Central memory CD8-positive, alpha-beta T cell (primary cell): ENCODE results near the gene R3HDML.
A peak's percentile ranks its signal among the peaks of the same experiment; 100 is the strongest.

Source experiments
- ATAC-seq: fragments of 150-1000 bp; cut with Tn5 transposase; replicated peaks from 2 replicates; pipeline ENCODE4 v1.10.0; 2022; ENCODE audit warnings: mild to moderate bottlenecking, moderate FRiP score, moderate number of reproducible peaks; ENCODE audit not compliant: poor library complexity, severe bottlenecking; ENCODE audit errors: extremely low read depth
- DNase-seq, 2 donors: peaks; one replicate each; pipeline ENCODE4 v3.0.0; 2021; ENCODE audit warnings: low spot score in 2 of 2
- H3K27ac Mint-ChIP-seq: one replicate; pipeline ENCODE4 v1.8.0; 2022; ENCODE audit warnings: low read depth, mild to moderate bottlenecking, moderate library complexity, mixed read lengths
- H3K27me3 Mint-ChIP-seq: one replicate; pipeline ENCODE4 v1.8.0; 2022; ENCODE audit warnings: mixed read lengths
- H3K36me3 Mint-ChIP-seq: one replicate; pipeline ENCODE4 v1.8.0; 2022; ENCODE audit warnings: mild to moderate bottlenecking, moderate library complexity, mixed read lengths; ENCODE audit not compliant: insufficient read depth
- H3K4me1 Mint-ChIP-seq: one replicate; pipeline ENCODE4 v1.8.0; 2022; ENCODE audit warnings: mixed read lengths
- H3K4me3 Mint-ChIP-seq: one replicate; pipeline ENCODE4 v1.8.0; 2022; ENCODE audit warnings: mild to moderate bottlenecking, moderate library complexity, mixed read lengths
- H3K9me3 Mint-ChIP-seq: one replicate; pipeline ENCODE4 v1.8.0; 2022; ENCODE audit warnings: mixed read lengths

Gene R3HDML

DNA sequence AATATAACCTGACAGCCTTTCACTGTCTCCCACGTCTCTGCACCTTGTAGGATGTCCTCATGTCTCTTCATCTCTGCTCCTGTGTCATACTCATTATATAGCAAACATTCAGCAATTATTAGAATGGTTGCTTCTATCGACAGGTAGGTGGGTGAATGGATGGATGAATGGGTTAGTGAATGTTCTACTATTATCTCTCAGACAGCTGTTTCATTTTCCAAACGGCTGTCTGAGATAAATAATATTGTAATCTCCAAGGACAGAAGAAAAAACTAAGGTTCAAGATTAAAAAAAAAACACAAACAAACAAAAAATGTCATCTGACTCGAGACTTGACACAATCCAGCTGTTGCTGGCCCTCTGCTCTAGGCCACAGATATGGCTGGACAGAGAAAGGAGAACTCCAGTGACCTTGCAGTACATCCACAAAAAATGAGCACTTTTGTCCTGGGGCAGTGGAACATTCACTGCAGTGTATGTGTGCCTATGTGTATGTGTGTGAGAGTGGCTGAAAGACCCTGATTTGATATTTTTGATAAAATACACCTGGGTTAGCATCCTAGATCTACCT is 20.8 kb downstream of the R3HDML start:
- Mint-ChIP-seq H3K9me3 (no peaks in the 10 kb centered on the region), H3K4me1 (no peaks in the 10 kb centered on the region), H3K36me3 (no peaks in the 10 kb centered on the region), H3K4me3 (no peak overlapping the region), H3K27ac (no peak overlapping the region), H3K27me3 (peaks cover 20% of the 10 kb centered on the region)
- ATAC-seq (no peak), DNase-seq (no peak)

DNA sequence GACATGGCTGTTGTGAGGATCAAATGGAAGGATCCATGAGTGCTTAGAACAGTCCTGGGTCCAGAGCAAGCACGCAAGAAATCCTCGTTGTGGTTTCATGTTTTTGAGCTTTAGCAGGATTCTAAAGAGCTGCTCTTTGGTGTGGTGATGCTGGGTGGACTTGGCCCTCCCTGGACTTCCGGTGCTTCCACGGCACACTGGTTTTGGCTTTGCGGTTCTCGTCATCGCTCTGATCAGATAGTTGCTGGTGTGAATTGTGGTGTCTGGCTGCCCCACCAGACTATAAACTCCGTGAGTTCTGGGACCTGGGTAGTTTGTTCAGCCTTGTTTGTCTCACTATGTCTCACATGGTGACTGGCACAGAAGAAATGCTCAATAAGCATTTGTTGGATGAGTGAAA is 21.9 kb downstream of the R3HDML start:
- Mint-ChIP-seq H3K9me3 (no peaks in the 10 kb centered on the region), H3K27me3 (peaks cover 18% of the 10 kb centered on the region)
- ATAC-seq: no peak

GRCh38 chr20:44360221-44360620 is 23.4 kb downstream of the R3HDML start:
- Mint-ChIP-seq H3K27me3 (peaks cover 5% of the 10 kb centered on the region), H3K27ac (no peak overlapping the region), H3K36me3 (no peaks in the 10 kb centered on the region), H3K9me3 (no peaks in the 10 kb centered on the region), H3K4me1 (no peaks in the 10 kb centered on the region), H3K4me3 (no peak overlapping the region)
- DNase-seq (no peak), ATAC-seq (no peak)

More for the DNA sequence above, 21.9 kb downstream of the R3HDML start:
- Mint-ChIP-seq H3K4me3 (no peak overlapping the region), H3K36me3 (no peaks in the 10 kb centered on the region), H3K27ac (no peak overlapping the region), H3K4me1 (no peaks in the 10 kb centered on the region)
- DNase-seq: no peak

DNA sequence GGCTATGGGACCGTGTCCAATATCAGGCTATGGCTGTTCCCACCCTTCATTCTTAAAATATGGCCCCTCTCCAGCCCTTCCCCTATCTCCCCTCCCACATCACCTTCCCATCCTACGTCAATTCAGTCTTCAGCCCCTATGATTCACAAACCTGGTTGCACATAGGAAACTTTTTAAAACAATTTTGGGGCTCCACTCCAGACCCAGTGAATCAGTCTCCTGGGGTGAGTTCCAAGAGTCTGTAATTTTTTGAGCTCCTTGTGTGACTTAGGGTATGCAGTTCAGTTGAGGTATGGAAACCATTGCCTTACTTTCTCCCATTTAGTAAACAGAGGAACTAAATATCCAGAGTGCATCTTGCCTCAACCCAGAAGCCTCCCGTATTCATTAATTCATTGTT is 24.2 kb downstream of the R3HDML start:
- ATAC-seq: no peak
- Mint-ChIP-seq H3K27me3 (no peaks in the 10 kb centered on the region), H3K27ac (no peak overlapping the region), H3K4me3 (no peak overlapping the region), H3K36me3 (no peaks in the 10 kb centered on the region), H3K4me1 (no peaks in the 10 kb centered on the region), H3K9me3 (no peaks in the 10 kb centered on the region)
- DNase-seq: no peak

DNA sequence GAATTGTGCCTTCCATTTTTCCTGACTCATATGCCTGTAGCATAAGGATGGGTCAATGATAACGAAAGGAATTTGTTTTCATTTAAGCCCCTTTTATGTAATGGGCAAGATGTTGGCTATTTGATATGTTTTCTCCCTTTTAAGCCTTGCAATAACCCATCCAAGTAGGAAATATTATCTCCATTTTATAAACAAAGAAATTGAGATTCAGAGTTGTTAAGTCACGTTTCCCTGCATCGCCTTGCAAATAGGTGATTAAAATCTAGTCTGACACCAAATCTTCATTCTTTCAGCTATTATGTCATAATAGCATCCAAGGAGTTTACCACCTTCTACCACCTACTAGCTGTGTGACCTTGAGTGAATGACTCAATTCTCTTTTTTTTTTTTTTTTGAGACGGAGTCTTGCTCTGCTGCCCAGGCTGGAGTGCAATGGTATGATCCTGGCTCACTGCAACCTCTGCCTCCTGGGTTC is 25.7 kb downstream of the R3HDML start:
- no peaks in the 10 kb centered on the region for H3K4me1 Mint-ChIP-seq
- no peak overlapping the region for H3K27ac Mint-ChIP-seq
- no peaks in the 10 kb centered on the region for H3K9me3 Mint-ChIP-seq
- DNase-seq (no peak), ATAC-seq (no peak)
- no peaks in the 10 kb centered on the region for H3K27me3 Mint-ChIP-seq
- no peak overlapping the region for H3K4me3 Mint-ChIP-seq
- no peaks in the 10 kb centered on the region for H3K36me3 Mint-ChIP-seq

- no peak for DNase-seq
- Mint-ChIP-seq H3K9me3 (no peaks in the 10 kb centered on the region), H3K27me3 (no peaks in the 10 kb centered on the region), H3K4me3 (no peak overlapping the region), H3K36me3 (no peaks in the 10 kb centered on the region), H3K4me1 (no peaks in the 10 kb centered on the region), H3K27ac (no peak overlapping the region)
- no peak for ATAC-seq
These were observed 27.2 kb downstream of the R3HDML start for GRCh38 chr20:44364068-44364467.

- no peaks in the 10 kb centered on the region for H3K9me3 Mint-ChIP-seq
- H3K4me1 Mint-ChIP-seq: no peaks in the 10 kb centered on the region
- H3K4me3 Mint-ChIP-seq: no peak overlapping the region
- no peaks in the 10 kb centered on the region for H3K36me3 Mint-ChIP-seq
- no peak overlapping the region for H3K27ac Mint-ChIP-seq
- ATAC-seq: no peak
- H3K27me3 Mint-ChIP-seq: no peaks in the 10 kb centered on the region
- DNase-seq: no peak
These were observed 27.9 kb downstream of the R3HDML start for GRCh38 chr20:44364780-44365179.

DNA sequence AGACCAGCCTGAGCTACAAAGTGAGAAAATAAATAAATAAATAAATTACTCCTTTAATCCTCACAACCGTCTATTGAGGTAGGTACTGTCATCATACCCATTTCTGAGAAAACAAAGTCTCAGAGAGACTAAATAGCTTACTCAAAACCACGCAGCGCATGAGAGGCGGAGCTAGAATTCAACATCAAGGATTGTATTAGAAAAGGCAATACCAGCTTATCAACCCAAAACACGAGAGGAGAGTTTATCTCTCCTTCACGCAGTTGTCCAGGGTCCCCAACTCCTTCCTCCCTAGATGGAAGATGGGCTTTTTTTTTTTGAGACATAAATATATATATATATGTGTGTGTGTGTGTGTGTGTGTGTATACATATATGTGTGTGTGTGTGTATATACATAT is 30.9 kb downstream of the R3HDML start:
- H3K4me3 Mint-ChIP-seq: no peak overlapping the region
- DNase-seq (no peak), ATAC-seq (no peak)
- H3K27me3 Mint-ChIP-seq: peaks cover 9% of the 10 kb centered on the region
- no peaks in the 10 kb centered on the region for H3K4me1 Mint-ChIP-seq
- no peak overlapping the region for H3K27ac Mint-ChIP-seq
- no peaks in the 10 kb centered on the region for H3K36me3 Mint-ChIP-seq
- no peaks in the 10 kb centered on the region for H3K9me3 Mint-ChIP-seq

DNA sequence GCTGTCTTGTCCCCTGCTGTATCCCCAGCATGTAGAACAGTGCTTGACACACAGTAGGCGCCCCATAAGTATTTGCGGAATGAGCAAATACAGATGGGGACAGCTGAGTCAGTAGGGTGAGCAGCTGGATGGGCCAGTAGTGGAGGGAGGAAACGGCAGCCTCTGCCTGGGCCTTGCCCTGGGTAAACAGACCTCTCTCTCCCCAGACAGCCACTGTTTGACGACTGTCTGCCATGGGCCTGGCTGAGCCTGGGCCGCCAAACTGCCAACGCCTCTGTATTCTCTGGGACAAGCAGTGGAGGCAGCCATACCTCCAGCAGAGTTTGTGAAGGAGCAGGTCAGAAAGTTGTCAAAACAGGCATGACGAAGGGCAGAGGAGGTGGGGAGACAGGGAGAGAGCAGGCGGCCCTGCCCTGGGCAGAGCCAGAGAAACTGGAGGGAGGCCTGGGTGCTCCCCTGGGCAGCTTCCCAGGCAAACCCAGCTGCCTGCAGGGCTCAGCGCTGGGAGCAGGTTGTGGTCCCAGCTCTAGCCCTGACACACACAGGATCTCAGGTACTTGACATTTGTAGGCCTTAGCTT is 33.9 kb downstream of the R3HDML start:
- H3K36me3 Mint-ChIP-seq: no peaks in the 10 kb centered on the region
- no peak for ATAC-seq
- no peaks in the 10 kb centered on the region for H3K4me1 Mint-ChIP-seq

DNA sequence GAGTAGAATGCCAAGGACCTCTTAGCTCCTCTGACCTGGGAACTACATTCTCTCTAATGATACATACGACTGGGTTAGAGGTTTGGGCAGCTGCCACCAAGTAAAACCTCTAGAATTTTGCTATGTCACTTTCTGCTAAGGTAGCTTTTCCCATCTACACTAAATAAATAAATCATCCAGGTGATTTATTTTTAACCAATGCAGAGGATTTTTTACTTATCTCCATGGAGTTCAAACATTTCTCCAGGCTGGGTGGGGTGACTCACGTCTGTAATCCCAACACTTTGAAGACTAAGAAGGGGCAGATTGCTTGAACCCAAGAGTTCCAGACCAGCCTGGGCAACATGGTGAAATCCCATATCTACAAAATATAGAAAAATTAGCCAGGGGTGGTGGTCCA is 45.8 kb downstream of the R3HDML start:
- ATAC-seq (no peak), DNase-seq (no peak)
- no peak overlapping the region for H3K4me3 Mint-ChIP-seq
- H3K27me3 Mint-ChIP-seq: peaks cover 34% of the 10 kb centered on the region
- H3K4me1 Mint-ChIP-seq: no peaks in the 10 kb centered on the region
- no peaks in the 10 kb centered on the region for H3K36me3 Mint-ChIP-seq
- H3K27ac Mint-ChIP-seq: no peak overlapping the region
- no peaks in the 10 kb centered on the region for H3K9me3 Mint-ChIP-seq

More for the DNA sequence above, 33.9 kb downstream of the R3HDML start:
- DNase-seq: no peak
- Mint-ChIP-seq H3K4me3 (no peak overlapping the region), H3K27me3 (peaks cover 13% of the 10 kb centered on the region), H3K9me3 (no peaks in the 10 kb centered on the region), H3K27ac (no peak overlapping the region)

DNA sequence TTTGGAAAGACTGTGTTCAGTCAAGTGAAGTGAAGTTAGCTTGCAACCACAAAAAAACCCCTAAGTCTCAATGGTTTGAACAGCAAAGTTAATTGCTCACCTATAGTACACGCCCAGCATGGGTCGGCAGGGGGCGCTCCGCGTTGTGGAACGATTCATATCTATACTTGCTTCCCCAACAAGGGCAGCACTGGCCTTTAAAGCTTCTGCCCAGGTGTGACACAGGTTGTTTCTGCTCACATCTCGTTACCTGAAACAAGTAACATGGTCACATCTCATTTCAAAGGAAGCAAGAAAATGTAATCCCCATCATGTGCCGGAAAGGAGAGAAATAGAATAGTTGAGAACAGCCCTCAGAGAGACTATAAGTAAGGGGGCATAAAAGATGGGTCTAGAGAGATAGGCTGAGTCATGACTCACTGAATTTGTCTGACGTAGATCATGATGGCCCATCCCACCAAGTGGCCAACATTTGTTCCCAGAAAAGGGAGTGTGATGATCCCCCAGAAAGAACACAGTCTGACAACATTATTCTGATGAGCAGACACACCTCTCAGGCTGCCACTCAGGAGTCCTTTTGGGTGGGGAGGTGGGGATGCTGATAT is 47.7 kb downstream of the R3HDML start:
- ATAC-seq (peak; percentile 82), DNase-seq (peak; percentile 60 to 80)
- Mint-ChIP-seq H3K36me3 (no peaks in the 10 kb centered on the region), H3K9me3 (no peaks in the 10 kb centered on the region), H3K4me1 (peaks cover 9% of the 10 kb centered on the region), H3K4me3 (no peak overlapping the region), H3K27ac (no peak overlapping the region), H3K27me3 (peaks cover 52% of the 10 kb centered on the region)

GRCh38 chr20:44388466-44389023 is 51.7 kb downstream of the R3HDML start:
- Mint-ChIP-seq H3K9me3 (no peaks in the 10 kb centered on the region), H3K4me3 (no peak overlapping the region), H3K36me3 (no peaks in the 10 kb centered on the region), H3K27ac (no peak overlapping the region), H3K27me3 (peaks cover 37% of the 10 kb centered on the region), H3K4me1 (peaks cover 9% of the 10 kb centered on the region)
- peak; percentile 66 for ATAC-seq
- peak; percentile 33 to 43 for DNase-seq

- Mint-ChIP-seq H3K4me1 (peaks cover 9% of the 10 kb centered on the region), H3K4me3 (no peak overlapping the region), H3K9me3 (no peaks in the 10 kb centered on the region), H3K36me3 (no peaks in the 10 kb centered on the region), H3K27ac (no peak overlapping the region), H3K27me3 (peaks cover 36% of the 10 kb centered on the region)
- no peak for DNase-seq
- ATAC-seq: no peak
These were observed 53.0 kb downstream of the R3HDML start for GRCh38 chr20:44389871-44390270.
